PC-3 (cell line): Measurements from ENCODE around the gene AKAP6. TPM values are rescaled to one million over a fixed set of nuclear protein-coding genes. Genes with fewer than 3 reads are reported as not detected.

Experiments used
- ATAC-seq: fragments of 200-7000 bp; cut with Tn5 transposase; 2 replicates; pipeline ENCODE4 v1.9.1; 2020; ENCODE audit warnings: mild to moderate bottlenecking, moderate library complexity
- BruUV-seq: library from RNA; stranded (reverse); fragments of 400-500 nt; replicated peaks from 2 replicates; lab custom pipeline; 2021; lab: Mats Ljungman, UMichigan
- CTCF ChIA-PET: fragments of 300-600 bp; sonication (Branson Sonifier 250); formaldehyde crosslinking; loops from one replicate; lab custom pipeline; 2022; ENCODE audit warnings: antibody characterized with exemption; lab: Charles Lee
- POLR2A ChIA-PET: fragments of 300-600 bp; sonication (Branson Sonifier 250); formaldehyde crosslinking; loops from one replicate; lab custom pipeline; 2022; ENCODE audit warnings: antibody characterized with exemption; ENCODE audit not compliant: unreplicated experiment; lab: Charles Lee
- DNase-seq: peaks from one replicate; pipeline ENCODE4 v3.0.0-alpha.2; 2015
- H2AFZ ChIP-seq: fragments of 300-600 bp; sonication (generic); 2 replicates; pipeline ENCODE4 v1.6.0; 2016; ENCODE audit warnings: antibody characterized with exemption, low read length
- H3F3A ChIP-seq: fragments of 300-600 bp; sonication (generic); one replicate; pipeline ENCODE4 v1.6.0; 2017; ENCODE audit warnings: antibody characterized with exemption, low read length, control low read depth, mild to moderate bottlenecking; ENCODE audit not compliant: unreplicated experiment
- H3K27ac ChIP-seq: fragments of 300-600 bp; sonication (generic); 2 replicates; pipeline ENCODE4 v1.5.1; 2016; ENCODE audit warnings: mild to moderate bottlenecking, low read length
- H3K27me3 ChIP-seq: fragments of 300-600 bp; sonication (generic); 2 replicates; pipeline ENCODE4 v1.6.1; 2016; ENCODE audit warnings: low read length, mixed read lengths
- H3K36me3 ChIP-seq: fragments of 300-600 bp; sonication (generic); 2 replicates; pipeline ENCODE4 v1.6.1; 2016; ENCODE audit warnings: low read depth, mixed run types, low read length, mixed read lengths
- H3K4me1 ChIP-seq: fragments of 300-600 bp; sonication (generic); 2 replicates; pipeline ENCODE4 v1.5.1; 2016; ENCODE audit warnings: low read length; ENCODE audit not compliant: insufficient read depth
- H3K4me2 ChIP-seq: fragments of 300-600 bp; sonication (generic); 2 replicates; pipeline ENCODE4 v1.6.0; 2016; ENCODE audit warnings: low read length
- H3K4me3 ChIP-seq: fragments of 300-600 bp; sonication (generic); 2 replicates; pipeline ENCODE4 v1.5.1; 2016; ENCODE audit warnings: mild to moderate bottlenecking, low read length, mixed read lengths
- H3K79me2 ChIP-seq: fragments of 300-600 bp; sonication (generic); 2 replicates; pipeline ENCODE4 v1.6.1; 2017; ENCODE audit warnings: low read length, mixed read lengths
- H3K9ac ChIP-seq: fragments of 300-600 bp; sonication (generic); 2 replicates; pipeline ENCODE4 v1.6.0; 2016; ENCODE audit warnings: mild to moderate bottlenecking, low read length
- H3K9me2 ChIP-seq: fragments of 300-600 bp; sonication (generic); replicated peaks from 2 replicates; pipeline ENCODE4 v1.6.1; 2016; ENCODE audit warnings: mixed run types, low read length, mixed read lengths
- H3K9me3 ChIP-seq: fragments of 300-600 bp; sonication (generic); 2 replicates; pipeline ENCODE4 v1.6.1; 2016; ENCODE audit warnings: low read length, mixed read lengths
- H4K20me1 ChIP-seq: fragments of 300-600 bp; sonication (generic); 2 replicates; pipeline ENCODE4 v1.6.1; 2016; ENCODE audit warnings: low read length, mixed read lengths
- EZH2 ChIP-seq: fragments of 300-600 bp; sonication (generic); IDR thresholded peaks from one replicate; pipeline ENCODE4 v1.6.1; 2017; ENCODE audit warnings: antibody characterized with exemption, mild to moderate bottlenecking, low read length; ENCODE audit not compliant: unreplicated experiment
- EZH2phosphoT487 ChIP-seq: fragments of 300-600 bp; sonication (generic); IDR thresholded peaks from 2 replicates; pipeline ENCODE4 v1.6.1; 2018; ENCODE audit warnings: mild to moderate bottlenecking, antibody characterized with exemption, low read length, borderline replicate concordance
- intact Hi-C: fragments of 100-400 bp; cut with micrococcal nuclease; formaldehyde crosslinking; loops from 2 replicates; pipeline ENCODE4 v1.9.0; 2023
- total RNA-seq: library from RNA; depleted of rRNA; stranded (reverse); fragments of >200 nt; gene quantifications from 2 replicates; pipeline ENCODE4 v1.2.3, GENCODE V29; 2014
- TF ChIP-seq, protein P1 (sequence below): fragments of 300-600 bp; sonication (generic); conservative IDR thresholded peaks from 2 replicates; pipeline ENCODE4 v1.5.1; 2017; ENCODE audit warnings: antibody characterized with exemption, low read depth, mild to moderate bottlenecking, low read length

AKAP6 gene
- total RNA-seq, 1 experiment from 2014 or later = 1.5 TPM

DNA sequence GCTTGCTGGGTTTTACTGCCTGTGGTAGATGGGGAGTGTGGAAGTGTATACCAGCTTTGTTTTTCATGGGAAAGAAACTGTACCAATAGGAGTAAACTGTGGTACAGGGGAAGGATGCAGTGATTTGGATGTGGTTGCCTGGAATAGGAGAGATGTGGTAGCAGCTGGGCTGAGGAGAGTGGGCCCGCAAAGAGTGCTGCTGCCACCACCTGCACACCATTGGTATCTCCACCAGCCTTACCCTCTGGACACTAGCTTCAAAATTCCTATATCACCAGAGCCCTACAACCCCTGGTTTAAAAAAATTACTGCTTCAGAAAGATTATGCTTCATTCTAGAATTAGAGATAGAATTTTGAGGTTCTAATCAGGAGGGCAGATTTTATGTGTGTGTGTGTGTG is 53.6 kb downstream of the AKAP6 start:
- DNase-seq (peak; percentile 59), ATAC-seq (peak; percentile 97)
- H3K9me3 ChIP-seq = no peaks in the 10 kb centered on the region
- no peak overlapping the region for H2AFZ ChIP-seq
- H3K4me3 ChIP-seq = no peak overlapping the region
- no peaks in the 10 kb centered on the region for H3K79me2 ChIP-seq
- intact Hi-C loops = loop anchor here (1.0 to 10.0 kb wide), 8 partner anchors 87 to 868 kb away; no protein-coding TSS in a partner anchor
- no peak for TF ChIP-seq EZH2
- TF ChIP-seq, protein P1, sequence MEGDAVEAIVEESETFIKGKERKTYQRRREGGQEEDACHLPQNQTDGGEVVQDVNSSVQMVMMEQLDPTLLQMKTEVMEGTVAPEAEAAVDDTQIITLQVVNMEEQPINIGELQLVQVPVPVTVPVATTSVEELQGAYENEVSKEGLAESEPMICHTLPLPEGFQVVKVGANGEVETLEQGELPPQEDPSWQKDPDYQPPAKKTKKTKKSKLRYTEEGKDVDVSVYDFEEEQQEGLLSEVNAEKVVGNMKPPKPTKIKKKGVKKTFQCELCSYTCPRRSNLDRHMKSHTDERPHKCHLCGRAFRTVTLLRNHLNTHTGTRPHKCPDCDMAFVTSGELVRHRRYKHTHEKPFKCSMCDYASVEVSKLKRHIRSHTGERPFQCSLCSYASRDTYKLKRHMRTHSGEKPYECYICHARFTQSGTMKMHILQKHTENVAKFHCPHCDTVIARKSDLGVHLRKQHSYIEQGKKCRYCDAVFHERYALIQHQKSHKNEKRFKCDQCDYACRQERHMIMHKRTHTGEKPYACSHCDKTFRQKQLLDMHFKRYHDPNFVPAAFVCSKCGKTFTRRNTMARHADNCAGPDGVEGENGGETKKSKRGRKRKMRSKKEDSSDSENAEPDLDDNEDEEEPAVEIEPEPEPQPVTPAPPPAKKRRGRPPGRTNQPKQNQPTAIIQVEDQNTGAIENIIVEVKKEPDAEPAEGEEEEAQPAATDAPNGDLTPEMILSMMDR = peak; percentile 88
- H3K4me1 ChIP-seq = peaks cover 28% of the 10 kb centered on the region
- H3F3A ChIP-seq = no peaks in the 10 kb centered on the region
- ChIA-PET CTCF (interaction anchor here (0.6 to 1.5 kb wide), 12 partner anchors 10 to 371 kb away, joined by 3 to 31 read pairs (median 5); partner anchors contain the start of gene ARHGAP5), POLR2A (interaction anchor here (0.7 kb wide), 1 partner anchor 11 kb away, joined by 3 read pairs; no protein-coding TSS in a partner anchor)
- no peak overlapping the region for H3K9ac ChIP-seq
- no peaks in the 10 kb centered on the region for H3K9me2 ChIP-seq
- no peaks in the 10 kb centered on the region for H4K20me1 ChIP-seq
- no peaks in the 10 kb centered on the region for H3K27me3 ChIP-seq
- BruUV-seq = no TSS peak
- H3K27ac ChIP-seq = no peak overlapping the region
- H3K36me3 ChIP-seq = no peaks in the 10 kb centered on the region
- 0 out of 2 replicates have a peak overlapping the region, but pooled peaks have one; percentile 24 for H3K4me2 ChIP-seq

DNA sequence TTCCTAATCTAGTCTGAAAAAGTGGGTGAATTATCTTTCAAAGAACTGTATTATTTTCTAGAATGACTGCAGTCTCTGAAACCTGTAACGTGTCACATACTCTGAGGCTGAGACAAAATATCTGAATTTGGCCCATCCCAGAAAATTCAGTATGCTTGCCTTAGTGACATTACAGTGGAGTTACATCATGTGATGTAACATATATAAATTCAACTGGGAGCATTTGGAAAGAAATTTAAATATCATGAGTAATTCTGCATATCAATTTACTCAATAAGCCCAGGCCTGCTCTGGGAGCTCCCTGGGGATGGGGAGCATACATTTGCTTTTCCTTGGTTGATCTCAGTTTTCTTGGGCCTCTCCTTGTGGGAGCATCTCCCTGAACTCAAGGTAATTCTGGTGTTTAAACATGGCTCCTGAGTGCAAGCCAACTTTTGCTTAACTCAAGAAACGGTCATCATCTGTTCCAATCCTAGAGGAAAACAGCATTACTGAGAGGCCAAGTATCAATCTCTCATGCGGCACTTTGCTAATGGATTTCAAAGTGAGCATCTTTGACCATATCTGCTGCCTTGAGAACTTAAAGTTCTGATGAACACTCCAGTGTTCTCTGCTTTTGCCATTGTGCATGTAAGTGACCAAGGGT is 54.4 kb downstream of the AKAP6 start:
- intact Hi-C loops = loop anchor here (5.0 to 10.0 kb wide), 2 partner anchors 456 to 869 kb away; no protein-coding TSS in a partner anchor

More for the DNA sequence above, 54.4 kb downstream of the AKAP6 start:
- no TSS peak for BruUV-seq
- peaks cover 28% of the 10 kb centered on the region for H3K4me1 ChIP-seq
- H3K27me3 ChIP-seq = no peaks in the 10 kb centered on the region
- no peaks in the 10 kb centered on the region for H3K36me3 ChIP-seq
- H3K9me3 ChIP-seq = no peaks in the 10 kb centered on the region
- no peak overlapping the region for H3K27ac ChIP-seq
- no peak overlapping the region for H3K4me3 ChIP-seq
- H3F3A ChIP-seq = no peaks in the 10 kb centered on the region
- no peak for DNase-seq
- no peaks in the 10 kb centered on the region for H3K9me2 ChIP-seq
- CTCF ChIA-PET = interaction anchor here (0.6 to 1.5 kb wide), 8 partner anchors 11 to 177 kb away, joined by 3 to 31 read pairs (median 5); no protein-coding TSS in a partner anchor
- no peaks in the 10 kb centered on the region for H4K20me1 ChIP-seq
- H3K79me2 ChIP-seq = no peaks in the 10 kb centered on the region
- TF ChIP-seq, protein P1 = no peak
- TF ChIP-seq EZH2 (no peak), EZH2phosphoT487 (no peak)
- POLR2A ChIA-PET = no interaction called here
- no peak; the same call in 1 of the 2 replicates for ATAC-seq
- H2AFZ ChIP-seq = no peak overlapping the region
- no peak overlapping the region for H3K4me2 ChIP-seq
- no peak overlapping the region for H3K9ac ChIP-seq
